ENCODE data around the gene EMC9.

- TF ChIP-seq, protein P1, sequence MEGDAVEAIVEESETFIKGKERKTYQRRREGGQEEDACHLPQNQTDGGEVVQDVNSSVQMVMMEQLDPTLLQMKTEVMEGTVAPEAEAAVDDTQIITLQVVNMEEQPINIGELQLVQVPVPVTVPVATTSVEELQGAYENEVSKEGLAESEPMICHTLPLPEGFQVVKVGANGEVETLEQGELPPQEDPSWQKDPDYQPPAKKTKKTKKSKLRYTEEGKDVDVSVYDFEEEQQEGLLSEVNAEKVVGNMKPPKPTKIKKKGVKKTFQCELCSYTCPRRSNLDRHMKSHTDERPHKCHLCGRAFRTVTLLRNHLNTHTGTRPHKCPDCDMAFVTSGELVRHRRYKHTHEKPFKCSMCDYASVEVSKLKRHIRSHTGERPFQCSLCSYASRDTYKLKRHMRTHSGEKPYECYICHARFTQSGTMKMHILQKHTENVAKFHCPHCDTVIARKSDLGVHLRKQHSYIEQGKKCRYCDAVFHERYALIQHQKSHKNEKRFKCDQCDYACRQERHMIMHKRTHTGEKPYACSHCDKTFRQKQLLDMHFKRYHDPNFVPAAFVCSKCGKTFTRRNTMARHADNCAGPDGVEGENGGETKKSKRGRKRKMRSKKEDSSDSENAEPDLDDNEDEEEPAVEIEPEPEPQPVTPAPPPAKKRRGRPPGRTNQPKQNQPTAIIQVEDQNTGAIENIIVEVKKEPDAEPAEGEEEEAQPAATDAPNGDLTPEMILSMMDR (optimal IDR thresholded peaks at IDR 0.05 in 1 of 3, IDR thresholded peaks at IDR 0.05 in 1 of 3, conservative IDR thresholded peaks at IDR 0.05 in 1 of 3; ENCODE audit: extremely low read depth in 1 of 3, insufficient read depth in 2 of 3, low read length in 3 of 3): no peak
- TF ChIP-seq EZH2 (IDR thresholded peaks at IDR 0.05; ENCODE audit: low read length): no peak
Observed at GRCh38 chr14:24190416-24190815, 49.0 kb upstream of the EMC9 start.
